Osteocyte (in vitro differentiated cells): ENCODE data around the gene LRRC4C. TPM values are rescaled to one million over a fixed set of nuclear protein-coding genes. Genes with fewer than 3 reads are reported as not detected.

Source experiments
- DNase-seq: peaks from one replicate; pipeline ENCODE4 v3.0.0; 2021; ENCODE audit warnings: mixed read lengths; ENCODE audit not compliant: unreplicated experiment; ENCODE audit errors: extremely low spot score
- H3K27ac Mint-ChIP-seq: one replicate; pipeline ENCODE4 v1.8.0; 2021; ENCODE audit warnings: mild to moderate bottlenecking, mixed read lengths; ENCODE audit not compliant: unreplicated experiment
- H3K27me3 Mint-ChIP-seq: one replicate; pipeline ENCODE4 v1.8.0; 2021; ENCODE audit warnings: mixed read lengths; ENCODE audit not compliant: unreplicated experiment
- H3K36me3 Mint-ChIP-seq: one replicate; pipeline ENCODE4 v1.8.0; 2021; ENCODE audit warnings: mixed read lengths; ENCODE audit not compliant: unreplicated experiment
- H3K4me1 Mint-ChIP-seq: one replicate; pipeline ENCODE4 v1.8.0; 2021; ENCODE audit warnings: mixed read lengths; ENCODE audit not compliant: unreplicated experiment
- H3K4me3 Mint-ChIP-seq: one replicate; pipeline ENCODE4 v1.8.0; 2021; ENCODE audit warnings: mild to moderate bottlenecking, moderate library complexity, mixed read lengths; ENCODE audit not compliant: unreplicated experiment
- H3K9me3 Mint-ChIP-seq: one replicate; pipeline ENCODE4 v1.8.0; 2021; ENCODE audit warnings: mixed read lengths; ENCODE audit not compliant: unreplicated experiment
- CTCF ChIP-seq: fragments of 200-600 bp; sonication (generic); IDR thresholded peaks from 2 replicates; pipeline ENCODE4 v1.5.0; 2021; ENCODE audit warnings: antibody characterized with exemption, mild to moderate bottlenecking, moderate library complexity
- total RNA-seq: library from RNA; stranded (reverse); gene quantifications from 2 replicates; pipeline ENCODE4 v1.2.1, GENCODE V29; 2021

Gene LRRC4C
- total RNA-seq, 1 donor from 2014 or later, result 0.16 TPM

- no peaks in the 10 kb centered on the region for H3K4me1 Mint-ChIP-seq
- no peak for TF ChIP-seq CTCF
- no peaks in the 10 kb centered on the region for H3K36me3 Mint-ChIP-seq
- no peak overlapping the region for H3K27ac Mint-ChIP-seq
- no peak for DNase-seq
- peaks cover 6% of the 10 kb centered on the region for H3K27me3 Mint-ChIP-seq
- H3K4me3 Mint-ChIP-seq, result no peak overlapping the region
- H3K9me3 Mint-ChIP-seq, result no peaks in the 10 kb centered on the region
Measured at GRCh38 chr11:40360206-40360798, 1099.2 kb downstream of the LRRC4C start.

DNA sequence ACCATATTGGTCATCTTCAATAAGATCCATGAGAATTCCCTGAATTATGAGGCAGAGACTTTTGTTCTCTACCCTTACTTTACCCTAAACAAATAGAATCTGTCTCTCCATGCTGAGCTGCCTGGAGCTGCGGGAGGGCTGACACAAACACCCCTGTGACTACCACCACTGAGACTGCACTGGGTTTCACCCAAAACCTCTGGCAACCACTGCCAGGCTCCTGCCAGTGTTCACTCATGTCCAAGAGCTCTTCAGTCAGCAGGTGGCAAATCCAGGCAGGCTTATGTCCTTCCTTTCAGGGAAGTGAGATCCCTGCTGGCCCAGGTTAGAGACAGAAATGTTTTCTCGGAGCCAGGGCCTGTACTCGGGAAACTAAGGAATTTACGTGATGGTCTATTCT, 1105.3 kb downstream of the LRRC4C start:
- Mint-ChIP-seq H3K4me3 (no peak overlapping the region), H3K27ac (no peak overlapping the region), H3K27me3 (peaks cover 21% of the 10 kb centered on the region), H3K4me1 (no peaks in the 10 kb centered on the region), H3K9me3 (no peaks in the 10 kb centered on the region), H3K36me3 (no peaks in the 10 kb centered on the region)
- no peak for DNase-seq
- TF ChIP-seq CTCF, result no peak

DNA sequence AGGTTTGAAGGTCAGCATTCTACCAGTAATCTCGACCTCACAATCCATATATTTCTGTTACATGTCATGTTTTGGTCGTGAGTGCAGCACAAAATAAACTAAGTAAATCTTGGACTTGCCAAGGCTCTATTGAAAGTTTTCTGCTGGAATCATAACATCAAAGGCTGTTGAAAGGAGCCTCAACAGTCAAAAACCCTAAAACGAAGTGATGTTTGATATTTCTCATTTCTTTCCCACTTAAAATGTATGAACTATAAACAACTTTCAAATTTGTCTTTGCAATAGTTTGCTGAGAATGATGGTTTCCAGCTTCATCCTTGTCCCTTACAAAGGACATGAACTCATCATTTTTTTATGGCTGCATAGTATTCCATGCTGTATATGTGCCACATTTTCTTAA, 1118.5 kb downstream of the LRRC4C start:
- peaks cover 12% of the 10 kb centered on the region for H3K27me3 Mint-ChIP-seq
- no peaks in the 10 kb centered on the region for H3K36me3 Mint-ChIP-seq
- no peak overlapping the region for H3K27ac Mint-ChIP-seq
- no peak for DNase-seq
- TF ChIP-seq CTCF, result no peak
- H3K9me3 Mint-ChIP-seq, result peaks cover 15% of the 10 kb centered on the region
- H3K4me1 Mint-ChIP-seq, result peaks cover 7% of the 10 kb centered on the region
- H3K4me3 Mint-ChIP-seq, result no peak overlapping the region

GRCh38 chr11:40338739-40339138, 1120.7 kb downstream of the LRRC4C start:
- Mint-ChIP-seq H3K4me3 (no peak overlapping the region), H3K9me3 (peaks cover 4% of the 10 kb centered on the region), H3K36me3 (no peaks in the 10 kb centered on the region), H3K27me3 (peaks cover 3% of the 10 kb centered on the region), H3K4me1 (peaks cover 7% of the 10 kb centered on the region), H3K27ac (no peak overlapping the region)
- TF ChIP-seq CTCF, result no peak
- DNase-seq, result no peak

GRCh38 chr11:40338062-40338461, 1121.4 kb downstream of the LRRC4C start:
- Mint-ChIP-seq H3K36me3 (no peaks in the 10 kb centered on the region), H3K4me1 (peaks cover 7% of the 10 kb centered on the region), H3K9me3 (no peaks in the 10 kb centered on the region), H3K4me3 (no peak overlapping the region), H3K27me3 (peaks cover 3% of the 10 kb centered on the region), H3K27ac (no peak overlapping the region)
- DNase-seq, result no peak
- TF ChIP-seq CTCF, result no peak
